Adrenal gland (tissue), 12 donors: ENCODE data around the gene MATN3. TPM values are rescaled to one million over a fixed set of nuclear protein-coding genes. Genes with fewer than 3 reads are reported as not detected.

Source experiments
- DNase-seq, 7 donors: peaks; one replicate each; pipeline ENCODE4 v3.0.0-alpha.2; 2019 to 2020
- H3K27ac ChIP-seq, 5 donors: fragments of 200-600 bp; sonication (generic) in 4 of 5; 1 replicate in 3 of 5; 2 replicates in 2 of 5; pipeline versions ENCODE4 v1.5.1 to v1.8.0; 2016 to 2020; ENCODE audit warnings: mild to moderate bottlenecking in 1 of 5
- H3K27me3 ChIP-seq: fragments of 200-600 bp; 2 replicates; pipeline ENCODE4 v1.8.0; 2021
- H3K36me3 ChIP-seq, 2 donors: fragments of 200-600 bp; replicated peaks in 1 of 2; 1 replicate in 1 of 2; 2 replicates in 1 of 2; pipeline versions ENCODE4 v1.5.1 to v1.8.0; 2018 to 2022
- H3K4me1 ChIP-seq, 2 donors: fragments of 200-600 bp; replicated peaks in 1 of 2; 1 replicate in 1 of 2; 2 replicates in 1 of 2; pipeline versions ENCODE4 v1.5.1 to v1.8.0; 2018 to 2021
- H3K4me3 ChIP-seq, 4 donors: fragments of 200-600 bp; sonication (generic) in 3 of 4; one replicate each; pipeline ENCODE4 v1.5.1; 2016 to 2018
- H3K9me3 ChIP-seq, 3 donors: fragments of 200-600 bp; sonication (generic) in 1 of 3; replicated peaks in 1 of 3; 1 replicate in 2 of 3; 2 replicates in 1 of 3; pipeline versions ENCODE4 v1.5.1 to v1.8.0; 2016 to 2021
- POLR2A ChIP-seq, 2 donors: fragments of 450-650 bp; IDR thresholded peaks; one replicate each; pipeline ENCODE4 v1.6.1; 2017; ENCODE audit warnings: antibody characterized with exemption in 2 of 2, mild to moderate bottlenecking in 2 of 2, moderate library complexity in 1 of 2
- WGBS, 4 donors: extraction: QIAGEN DNeasy Blood & Tissue Kit in 2 of 4; methylation state at CpG; one replicate each; pipeline versions ENCODE4 v1.1.5 to v1.1.7; 2013 to 2017; 5-methylcytosine and 5-hydroxymethylcytosine counted together
- intact Hi-C, 2 donors: fragments of 100-400 bp; cut with DNase I; formaldehyde crosslinking; loops; one replicate each; pipeline versions ENCODE4 v1.14.1 to v1.15.0; 2022 to 2023
- polyA plus RNA-seq, 3 donors: library from polyadenylated mRNA; stranded (reverse); fragments of 200-250 nt in 2 of 3; fragments of 350-450 nt in 1 of 3; fragmentation: Illumina TruSeq in 1 of 3; extraction: RNeasy Lipid Tissue Mini Kit (QIAGEN cat#74804) in 1 of 3; gene quantifications; one replicate each; pipeline ENCODE4 v1.2.3, GENCODE V29; 2013 to 2014
- total RNA-seq, 9 donors: library from RNA; depleted of rRNA in 4 of 9; stranded (reverse); fragments of >200 nt in 4 of 9; fragments of 120-200 nt in 1 of 9; fragmentation: NEBNext Ultra II Directional in 1 of 9; extraction: Animal tissue kit (Norgen Biotek cat#: 25700) in 1 of 9; gene quantifications; one replicate each; pipeline versions ENCODE4 v1.1.0 to v1.2.4, GENCODE V29; 2013 to 2023
- TF ChIP-seq, protein P1 (sequence below), 6 experiments: fragments of 450-650 bp in 4 of 6; fragments of 200-600 bp in 2 of 6; sonication (generic) in 1 of 6; IDR thresholded peaks; 1 replicate in 5 of 6; 2 replicates in 1 of 6; pipeline versions ENCODE4 v1.5.1 to v1.8.0; 2016 to 2021; ENCODE audit warnings: antibody characterized with exemption in 6 of 6, mild to moderate bottlenecking in 2 of 6, moderate library complexity in 1 of 6
- donor health status: healthy with polysubstance abuse.
- donor health status: Bipolar disorder and iron deficiency.
- donor health status: DM: yes; HTN: yes; CAD: no.
- donor health status: DM: no; HTN: no; CAD: no.
- donor health status: DM: no; HTN: no; CAD: no.
- donor health status: DM: yes; HTN: yes; CAD: no.

MATN3 gene
- total and polyA plus RNA-seq, 12 donors = 0.14 to 2.4 (median 0.77) TPM; not detected in 1

- Histone ChIP-seq H3K9me3 (no peaks in the 10 kb centered on the region), H3K4me1 (no peaks in the 10 kb centered on the region), H3K27me3 (no peaks in the 10 kb centered on the region), H3K4me3 (no peak overlapping the region), H3K36me3 (no peaks in the 10 kb centered on the region), H3K27ac (no peak overlapping the region)
- DNase-seq = no peak
- 96 to 100% (median 98%) methylated on average over 1 of the region's 1 CpG for WGBS, 4 donors
- TF ChIP-seq, protein P1, sequence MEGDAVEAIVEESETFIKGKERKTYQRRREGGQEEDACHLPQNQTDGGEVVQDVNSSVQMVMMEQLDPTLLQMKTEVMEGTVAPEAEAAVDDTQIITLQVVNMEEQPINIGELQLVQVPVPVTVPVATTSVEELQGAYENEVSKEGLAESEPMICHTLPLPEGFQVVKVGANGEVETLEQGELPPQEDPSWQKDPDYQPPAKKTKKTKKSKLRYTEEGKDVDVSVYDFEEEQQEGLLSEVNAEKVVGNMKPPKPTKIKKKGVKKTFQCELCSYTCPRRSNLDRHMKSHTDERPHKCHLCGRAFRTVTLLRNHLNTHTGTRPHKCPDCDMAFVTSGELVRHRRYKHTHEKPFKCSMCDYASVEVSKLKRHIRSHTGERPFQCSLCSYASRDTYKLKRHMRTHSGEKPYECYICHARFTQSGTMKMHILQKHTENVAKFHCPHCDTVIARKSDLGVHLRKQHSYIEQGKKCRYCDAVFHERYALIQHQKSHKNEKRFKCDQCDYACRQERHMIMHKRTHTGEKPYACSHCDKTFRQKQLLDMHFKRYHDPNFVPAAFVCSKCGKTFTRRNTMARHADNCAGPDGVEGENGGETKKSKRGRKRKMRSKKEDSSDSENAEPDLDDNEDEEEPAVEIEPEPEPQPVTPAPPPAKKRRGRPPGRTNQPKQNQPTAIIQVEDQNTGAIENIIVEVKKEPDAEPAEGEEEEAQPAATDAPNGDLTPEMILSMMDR (IDR thresholded peaks at IDR 0.05) = no peak
- no peak for TF ChIP-seq POLR2A (IDR thresholded peaks at IDR 0.05)
- intact Hi-C loops = no loop called here
Observed at GRCh38 chr2:19963386-19963785, 49.1 kb downstream of the MATN3 start.

GRCh38 chr2:19955544-19956422 is 56.7 kb downstream of the MATN3 start:
- H3K4me3 ChIP-seq = no peak overlapping the region
- H3K27ac ChIP-seq = no peak overlapping the region
- H3K27me3 ChIP-seq = no peaks in the 10 kb centered on the region
- TF ChIP-seq, protein P1 (IDR thresholded peaks at IDR 0.05) = peak; percentile 63 to 87 (median 76)
- no peak for TF ChIP-seq POLR2A (IDR thresholded peaks at IDR 0.05)
- H3K36me3 ChIP-seq = no peaks in the 10 kb centered on the region
- no peaks in the 10 kb centered on the region for H3K4me1 ChIP-seq
- WGBS, 4 donors = 48 to 54% (median 51%) methylated on average over 6 of the region's 6 CpGs
- DNase-seq = peak; percentile 57 to 73 (median 62)
- H3K9me3 ChIP-seq = no peaks in the 10 kb centered on the region
- intact Hi-C loops = loop anchor here in 1 of 2 donors (5.0 kb wide), 1 partner anchor 142 kb away; no protein-coding TSS in a partner anchor

DNA sequence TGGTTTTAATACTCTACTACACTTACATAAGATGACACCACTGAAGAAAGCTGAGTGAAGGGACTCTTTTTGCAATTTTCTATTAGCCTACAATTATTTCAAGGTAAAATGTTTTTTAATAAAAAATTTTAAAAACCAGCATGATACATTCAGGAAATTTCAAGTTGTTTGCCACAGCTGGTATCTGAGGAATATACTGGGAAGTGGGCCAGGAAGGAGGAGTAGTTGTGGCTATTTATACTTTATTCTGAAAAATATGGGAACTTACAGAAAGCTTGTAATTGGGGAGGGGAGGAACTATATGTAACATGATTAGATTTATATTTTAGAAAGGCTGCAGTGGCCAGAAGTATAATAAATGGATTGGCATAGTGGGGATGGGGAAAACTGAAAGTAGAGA is 63.4 kb downstream of the MATN3 start:
- TF ChIP-seq, protein P1 (IDR thresholded peaks at IDR 0.05) = no peak
- TF ChIP-seq POLR2A (IDR thresholded peaks at IDR 0.05) = no peak
- intact Hi-C loops = no loop called here
- Histone ChIP-seq H3K4me3 (no peak overlapping the region), H3K27me3 (no peaks in the 10 kb centered on the region), H3K27ac (no peak overlapping the region), H3K36me3 (no peaks in the 10 kb centered on the region), H3K4me1 (no peaks in the 10 kb centered on the region), H3K9me3 (no peaks in the 10 kb centered on the region)
- DNase-seq = peak in 1 of 7 donors; percentile 8

DNA sequence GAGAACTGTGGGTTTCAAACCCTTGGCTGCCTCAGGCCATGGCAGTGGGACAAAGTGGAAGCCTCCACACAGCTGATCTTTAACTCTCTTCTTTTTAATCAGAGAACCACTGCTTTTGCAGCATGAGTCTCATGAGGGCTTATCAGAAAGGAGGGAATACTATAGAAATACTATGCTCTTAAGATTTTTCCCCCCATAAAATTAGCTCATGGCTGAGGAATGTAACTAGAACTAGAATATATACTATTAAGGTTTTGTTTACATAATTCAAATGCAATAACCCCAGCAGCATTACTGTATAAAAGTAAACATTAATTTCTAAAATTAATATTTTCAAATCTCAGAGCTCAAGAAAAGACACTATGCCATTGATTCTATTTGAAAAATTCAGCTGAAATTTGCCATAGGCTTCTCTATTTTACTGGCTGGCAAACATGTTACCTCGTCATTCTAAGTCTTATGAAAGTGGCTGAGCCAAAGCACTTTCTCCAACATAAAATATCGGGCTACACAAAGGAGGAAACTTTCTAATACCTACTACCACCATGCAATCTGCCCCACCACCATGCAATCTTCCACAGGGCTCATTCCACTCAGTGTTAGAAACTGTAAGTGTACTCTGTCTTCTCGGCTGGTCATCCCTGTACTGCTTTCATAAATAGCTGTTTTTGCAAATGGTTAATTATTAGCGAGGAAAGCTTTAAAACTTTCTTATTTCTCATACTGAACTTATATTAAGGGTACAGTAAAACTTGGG is 65.1 kb downstream of the MATN3 start:
- intact Hi-C loops = no loop called here

More for the DNA sequence above, 65.1 kb downstream of the MATN3 start:
- WGBS, 4 donors = 92 to 96% (median 94%) methylated on average over 4 of the region's 4 CpGs
- no peak for DNase-seq
- Histone ChIP-seq H3K4me1 (no peaks in the 10 kb centered on the region), H3K36me3 (no peaks in the 10 kb centered on the region), H3K9me3 (no peaks in the 10 kb centered on the region), H3K27ac (no peak overlapping the region), H3K4me3 (no peak overlapping the region), H3K27me3 (no peaks in the 10 kb centered on the region)
- no peak for TF ChIP-seq POLR2A (IDR thresholded peaks at IDR 0.05)
